Activated CD8-positive, alpha-beta memory T cell treated with anti-CD3 and anti-CD28 coated beads, Interleukin-2, amount 50 U/mL, for 1 hour (primary cell): Measurements from ENCODE around the gene BCL2L12.

ENCODE experiments used
- DNase-seq: peaks from one replicate; pipeline ENCODE4 v3.0.0-alpha.2; 2020; ENCODE audit errors: extremely low read depth

The BCL2L12 gene

DNA sequence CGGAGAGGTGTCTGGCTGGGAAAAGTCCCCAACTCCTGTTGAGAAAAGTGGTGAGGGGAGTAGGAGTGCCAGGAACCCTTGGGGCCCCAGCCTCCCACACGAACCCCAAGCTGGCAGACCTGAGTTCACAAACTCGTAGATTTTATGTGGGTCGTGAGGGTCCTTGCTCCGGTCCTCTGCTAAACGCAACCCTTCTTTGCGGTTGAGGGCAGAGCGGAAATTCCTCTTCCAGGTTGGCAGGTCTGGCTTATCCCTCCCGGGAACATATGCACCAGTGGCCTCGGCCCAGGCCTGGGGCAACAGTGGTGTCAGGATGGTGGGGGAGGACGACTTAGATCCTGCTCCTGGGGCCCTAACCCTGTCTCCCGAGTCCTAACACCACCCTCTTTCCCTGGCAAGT is 2.5 kb upstream of the BCL2L12 start:
- no peak for DNase-seq

DNA sequence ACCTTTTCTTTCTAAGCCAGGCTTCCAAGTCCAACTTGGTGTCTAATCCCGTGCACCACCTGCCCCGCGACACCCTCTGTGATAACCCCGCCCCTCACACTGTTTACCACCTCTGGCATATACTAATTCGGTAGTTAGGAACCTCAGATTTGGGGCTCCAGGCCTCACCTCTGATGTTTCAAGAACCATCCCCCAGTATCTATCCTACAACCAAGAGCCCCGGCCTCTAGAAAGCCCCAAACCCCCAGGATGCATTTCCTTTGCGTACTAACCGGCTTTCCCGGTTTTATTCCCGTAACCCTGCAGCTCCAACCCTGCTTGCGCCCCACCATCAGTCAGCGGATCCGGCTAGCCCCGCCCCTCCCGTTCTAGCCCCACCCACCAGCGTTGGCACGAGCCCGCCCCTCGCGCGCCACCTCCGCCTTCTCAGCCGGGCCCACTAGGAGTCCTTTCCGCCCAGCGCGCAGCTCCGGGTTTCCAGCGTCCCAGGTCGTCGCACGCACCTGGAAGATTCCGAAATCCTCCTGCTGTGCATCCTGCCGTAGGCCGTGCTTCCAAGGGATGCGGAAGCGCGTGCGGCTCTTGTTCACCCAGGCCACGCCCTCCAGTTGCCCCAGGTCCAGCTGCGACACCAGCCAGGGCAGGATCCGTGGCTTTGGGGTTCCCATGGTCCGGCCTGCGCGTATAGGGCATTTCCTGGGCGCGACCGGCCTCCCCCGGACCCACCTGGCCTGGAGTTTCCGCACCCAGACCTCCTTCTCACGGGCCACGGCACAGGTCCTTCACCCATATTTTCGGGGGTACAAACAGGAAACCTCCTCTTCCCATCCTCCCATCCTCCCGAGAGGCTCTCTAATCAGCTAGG is 1.3 kb upstream of the BCL2L12 start:
- peak; percentile 51 for DNase-seq

DNA sequence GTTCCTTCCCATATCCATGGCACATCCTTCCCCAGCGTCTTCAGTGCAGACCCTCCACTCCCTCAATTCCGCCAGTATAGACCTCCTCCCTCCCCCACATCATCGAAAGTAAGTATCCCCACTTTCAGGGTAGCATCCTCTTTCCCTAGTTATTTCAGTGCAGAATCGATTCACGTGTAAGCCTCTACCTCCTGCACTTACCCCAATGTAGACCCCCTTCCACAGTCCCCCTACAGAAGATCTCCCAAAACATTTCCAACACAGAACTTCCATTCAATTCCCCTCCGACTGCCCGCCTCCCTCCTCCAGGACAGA is 740 bp upstream of the BCL2L12 start:
- DNase-seq: no peak

DNA sequence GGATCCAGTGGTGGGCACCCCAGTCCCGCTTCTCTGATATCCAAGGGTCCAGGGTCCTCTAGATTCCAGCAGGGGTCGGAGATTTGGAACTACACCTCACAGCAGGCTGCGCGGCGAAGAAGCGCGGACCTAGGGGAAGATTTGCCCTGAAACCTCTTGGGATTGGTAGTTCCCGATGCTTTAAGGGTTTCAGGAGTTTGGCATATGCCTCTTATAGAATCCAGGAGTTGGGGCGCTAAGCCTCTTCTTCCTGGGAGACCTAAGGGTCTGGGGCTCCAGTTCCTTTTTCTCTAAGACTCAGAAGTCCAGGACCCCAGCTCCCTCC is 349 bp downstream of the BCL2L12 start:
- no peak for DNase-seq

DNA sequence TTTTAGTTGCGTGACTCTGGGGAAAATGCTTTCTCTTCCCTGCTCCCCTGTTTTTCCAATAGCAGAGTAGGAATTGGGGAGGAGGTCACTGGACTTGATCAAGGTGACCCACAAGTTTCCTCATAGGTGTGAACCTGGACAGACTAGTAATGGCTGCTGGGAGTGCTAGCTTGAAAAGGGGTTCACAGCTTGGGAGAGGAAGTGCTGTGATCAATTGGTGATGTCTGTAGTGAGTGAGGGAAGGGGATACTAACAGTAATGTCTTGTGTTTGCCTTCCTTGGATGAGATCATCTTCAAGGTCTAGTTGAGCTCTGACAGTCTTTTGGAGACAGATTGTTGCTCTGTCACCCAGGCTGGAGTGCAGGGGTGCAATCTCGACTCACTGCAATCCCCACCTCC is 1.7 kb downstream of the BCL2L12 start:
- DNase-seq: no peak

DNA sequence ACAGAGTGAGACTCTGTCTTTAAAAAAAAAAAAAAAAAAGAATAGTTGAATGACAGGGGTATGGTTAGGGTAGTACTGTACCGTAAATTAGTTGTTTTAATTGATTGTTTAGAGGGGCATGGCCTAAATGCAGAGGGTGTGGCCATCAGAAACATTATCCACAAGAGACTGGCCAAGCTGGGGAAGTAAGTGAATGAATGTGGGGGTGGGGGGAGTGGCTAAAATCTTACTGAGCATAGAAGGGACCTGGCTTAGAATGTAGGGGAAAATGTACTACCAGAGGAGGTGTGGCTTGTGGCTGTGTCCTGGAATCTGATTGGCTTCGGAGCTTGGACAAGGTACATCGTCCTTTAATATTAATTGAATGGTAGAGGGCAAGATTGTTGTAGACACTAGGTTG is 3.8 kb downstream of the BCL2L12 start:
- no peak for DNase-seq

DNA sequence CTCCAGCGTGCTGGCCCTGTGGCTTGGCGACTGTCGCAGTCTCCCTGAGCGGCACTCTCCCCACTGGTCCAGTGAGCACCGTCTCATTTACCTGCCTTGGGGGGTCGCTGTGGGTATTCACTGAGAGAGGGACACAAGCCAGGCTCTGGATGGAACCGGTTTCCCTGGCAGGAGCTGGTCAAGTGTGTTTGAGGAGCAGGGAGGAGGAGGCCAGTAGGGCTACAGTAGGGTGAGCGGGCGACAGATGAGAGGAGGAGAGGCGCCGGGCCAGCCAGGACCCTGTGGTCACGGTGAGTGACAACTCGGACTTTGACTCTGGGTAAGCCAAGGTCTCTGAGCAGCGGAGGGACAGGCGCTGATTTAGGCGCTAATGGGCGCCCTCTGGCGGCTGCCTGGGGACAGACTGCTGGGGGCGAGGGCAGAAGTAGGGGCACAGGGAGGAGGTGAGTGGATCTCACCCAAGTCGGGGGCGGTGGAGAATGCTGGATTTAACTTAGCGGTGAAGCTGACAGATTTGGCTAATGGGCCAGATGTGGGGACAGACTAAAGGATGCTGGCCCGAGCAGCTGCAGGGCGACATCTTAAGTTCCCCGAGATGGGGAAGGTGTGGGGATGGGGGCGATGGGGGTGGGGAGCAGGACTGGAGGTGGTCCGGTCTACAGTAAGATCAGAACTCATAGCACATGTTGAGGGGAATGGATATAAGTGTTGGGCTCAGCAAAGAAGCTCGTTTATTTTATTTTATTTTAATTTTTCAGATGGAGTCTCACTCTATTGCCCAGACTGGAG is 6.6 kb downstream of the BCL2L12 start:
- DNase-seq: no peak

DNA sequence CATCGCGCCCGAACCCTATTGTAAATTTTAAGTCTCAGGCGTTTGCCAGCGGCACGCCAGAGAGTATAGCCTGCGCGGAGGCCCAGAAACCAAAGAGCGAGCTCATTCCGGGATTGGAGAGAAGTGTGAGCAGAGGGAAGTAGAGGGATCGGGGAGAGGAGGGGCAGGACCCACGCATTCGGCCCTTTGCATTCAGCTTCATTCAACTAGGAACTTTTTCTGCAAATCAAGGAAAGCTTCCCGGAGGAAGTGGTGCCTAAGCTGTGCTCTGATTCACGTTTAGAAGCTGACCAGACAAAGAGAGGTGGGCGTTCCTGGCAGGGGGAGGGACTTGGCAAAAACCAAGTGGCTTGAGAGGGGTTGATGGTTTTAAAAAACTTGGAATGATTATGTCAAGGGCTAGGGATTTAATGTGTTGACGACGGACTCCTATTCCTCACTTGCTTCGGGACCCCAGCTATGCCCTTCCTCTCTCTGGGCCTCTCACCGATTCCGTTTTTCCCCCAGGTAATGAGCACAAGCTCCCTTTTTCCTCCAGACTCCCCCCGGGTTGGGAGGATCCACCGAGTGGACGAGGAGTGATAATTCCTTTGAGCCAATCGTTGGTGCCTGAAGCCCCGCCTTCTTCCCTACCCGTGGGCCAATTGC is 10.5 kb downstream of the BCL2L12 start:
- DNase-seq: no peak

DNA sequence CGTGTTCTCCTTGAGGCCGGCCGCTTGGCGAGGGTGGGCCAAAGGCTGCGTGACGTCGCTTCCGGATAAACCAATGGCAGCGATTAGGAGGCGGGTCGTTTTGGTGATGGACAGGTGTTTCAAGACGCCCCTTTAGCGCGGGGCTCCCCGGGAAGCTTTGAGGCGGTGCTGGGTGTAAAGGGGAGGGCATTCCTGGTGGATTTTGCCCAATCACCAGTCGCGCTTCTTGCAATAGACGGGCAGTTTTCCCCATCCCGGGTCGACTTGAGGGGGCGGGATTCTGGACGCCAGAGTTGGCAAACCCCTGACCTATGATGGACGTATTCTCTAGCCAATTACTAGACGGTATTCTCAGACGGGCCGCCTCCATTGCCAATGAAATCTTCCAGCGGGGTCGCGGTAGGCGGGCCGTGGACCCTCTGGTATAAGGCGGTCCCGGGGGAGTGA is 11.1 kb downstream of the BCL2L12 start:
- DNase-seq: peak; percentile 98

DNA sequence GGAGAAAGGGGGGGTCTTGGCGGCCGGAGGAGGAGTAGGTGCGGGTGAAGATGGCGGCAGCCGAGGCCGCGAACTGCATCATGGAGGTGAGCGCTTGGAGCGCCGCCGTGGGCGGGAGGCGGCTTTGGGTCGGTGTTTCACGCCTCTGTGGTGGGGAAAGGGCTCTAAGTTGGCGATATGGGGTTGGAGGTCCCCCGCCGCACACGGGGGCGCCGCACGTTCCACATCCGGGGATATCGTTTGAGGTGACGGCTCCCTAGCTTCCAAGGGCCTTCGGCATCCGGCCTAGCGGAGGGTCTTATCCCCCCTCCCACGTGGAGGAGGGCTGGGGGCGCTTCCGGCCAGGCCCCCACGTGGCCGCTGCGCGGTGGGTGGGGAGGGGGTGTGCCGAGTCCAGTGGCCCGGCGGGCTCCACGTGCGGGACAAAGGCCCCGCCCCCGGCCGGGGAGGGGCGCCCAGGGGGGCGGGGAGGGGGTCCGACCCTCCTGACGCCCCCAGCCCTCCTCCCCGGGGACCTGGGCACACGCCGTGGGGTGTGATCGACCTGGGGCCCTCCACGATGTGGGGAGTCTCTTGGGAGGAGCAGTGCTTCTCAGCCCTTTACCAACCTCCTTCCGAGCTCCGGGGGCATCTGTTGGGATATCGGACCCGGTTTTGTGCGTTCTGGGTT is 11.6 kb downstream of the BCL2L12 start, which contains the start of gene PRMT1:
Gene PRMT1, plus strand, starts transcription at position 41 of the 670 bp plus-strand sequence. Its CDS starts 10 bp downstream, at position 51.
- DNase-seq: no peak

DNA sequence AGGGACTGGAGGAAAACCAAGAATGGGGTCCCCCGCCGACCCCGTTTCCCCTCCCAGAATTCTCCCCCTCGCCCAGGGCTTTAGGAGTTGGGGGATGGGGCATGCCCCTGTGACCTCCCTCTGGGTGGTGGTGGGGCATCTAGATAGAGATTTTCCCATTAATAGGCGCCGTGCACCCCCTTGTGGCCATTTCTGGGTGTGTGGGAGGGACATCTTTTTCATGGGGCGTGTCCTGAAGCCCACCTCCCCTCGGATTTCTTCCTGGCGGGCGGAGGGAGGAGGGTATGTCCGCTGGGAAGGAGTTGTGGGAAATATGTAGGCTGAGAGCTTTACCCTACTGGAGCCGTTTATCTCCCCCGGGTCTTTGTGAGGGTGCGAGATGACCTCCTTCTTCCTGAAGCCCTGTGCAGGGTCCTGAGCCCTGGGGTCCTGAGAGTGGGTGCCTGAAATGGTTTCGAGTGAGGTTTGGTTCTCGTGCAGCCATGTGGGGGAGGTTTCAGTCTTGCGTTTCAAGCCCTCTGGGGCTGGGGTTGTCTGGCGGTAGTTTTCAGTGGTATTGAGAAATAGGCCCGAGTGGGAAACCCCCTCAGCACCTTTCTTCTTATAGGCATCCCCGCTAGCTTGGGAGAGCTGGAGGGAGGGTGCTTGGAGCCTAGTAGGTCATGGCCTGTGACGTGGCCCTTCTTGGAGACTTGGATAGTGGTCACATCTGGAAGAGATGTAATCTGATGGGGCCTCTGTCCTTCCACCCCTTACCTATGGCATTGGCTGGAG is 12.4 kb downstream of the BCL2L12 start:
- DNase-seq: peak; percentile 50

DNA sequence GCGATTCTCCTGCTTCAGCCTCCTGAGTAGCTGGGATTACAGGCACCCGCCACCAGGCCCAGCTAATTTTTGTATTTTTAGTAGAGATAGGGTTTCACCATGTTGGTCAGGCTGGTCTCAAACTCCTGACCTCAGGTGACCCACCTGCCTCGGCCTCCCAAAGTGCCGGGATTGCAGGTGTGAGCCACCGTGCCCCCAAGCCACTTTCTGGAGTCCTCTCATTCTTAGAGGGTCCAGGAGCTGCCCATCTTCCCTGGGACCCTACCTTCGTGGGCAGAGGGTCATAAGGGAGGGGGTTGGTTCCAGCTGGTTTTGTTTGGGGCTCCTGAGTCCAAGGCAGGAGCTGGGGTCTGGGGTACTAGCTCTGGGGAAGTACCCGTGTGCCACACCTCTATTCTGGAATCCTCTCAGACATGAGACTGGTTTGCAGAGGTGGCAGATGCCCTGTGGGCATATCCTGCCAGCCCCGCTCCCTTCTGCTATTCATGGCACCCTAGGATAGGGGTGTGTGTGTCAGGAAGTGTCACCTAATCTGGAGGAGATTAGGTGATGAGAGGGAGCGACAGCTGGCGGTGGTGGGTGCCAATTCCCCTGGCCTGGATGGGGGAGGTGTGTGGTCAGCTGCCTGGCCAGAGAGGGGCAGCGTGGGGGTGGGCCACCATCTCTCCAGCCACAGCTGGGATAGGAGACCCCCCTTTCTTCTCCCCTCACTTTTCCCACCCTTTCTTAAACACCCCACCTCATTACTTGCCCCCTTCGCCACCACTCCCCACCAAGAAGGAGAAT is 13.4 kb downstream of the BCL2L12 start:
- DNase-seq: no peak

DNA sequence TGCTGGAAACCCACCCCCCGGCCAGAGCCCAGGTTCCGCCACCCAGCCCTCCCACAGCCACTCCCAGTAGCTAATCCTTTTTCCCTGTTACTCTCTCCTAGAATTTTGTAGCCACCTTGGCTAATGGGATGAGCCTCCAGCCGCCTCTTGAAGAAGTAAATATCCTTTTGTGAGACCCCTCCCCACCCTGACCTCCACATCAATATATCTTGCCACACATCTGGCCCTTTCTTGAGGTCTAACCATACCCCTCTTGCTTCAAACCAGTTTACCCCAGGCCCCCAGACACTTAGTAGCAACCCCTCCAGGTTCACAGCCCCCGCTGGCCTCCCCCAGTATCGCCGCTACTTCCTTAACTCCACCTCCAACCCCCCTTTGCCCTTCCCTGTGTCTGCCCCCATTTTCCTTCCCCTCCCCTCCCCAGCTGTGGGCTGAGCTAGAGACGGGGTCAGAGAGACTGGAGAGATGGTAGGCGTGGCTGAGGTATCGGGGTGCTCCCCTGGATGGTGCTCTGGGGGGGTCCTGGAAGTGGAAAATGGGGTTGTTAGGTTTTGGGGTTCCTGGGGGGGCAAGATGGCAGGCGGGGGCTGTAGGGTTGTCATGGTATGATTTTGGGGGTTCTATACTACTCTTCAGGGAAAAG is 14.2 kb downstream of the BCL2L12 start:
- DNase-seq: no peak

DNA sequence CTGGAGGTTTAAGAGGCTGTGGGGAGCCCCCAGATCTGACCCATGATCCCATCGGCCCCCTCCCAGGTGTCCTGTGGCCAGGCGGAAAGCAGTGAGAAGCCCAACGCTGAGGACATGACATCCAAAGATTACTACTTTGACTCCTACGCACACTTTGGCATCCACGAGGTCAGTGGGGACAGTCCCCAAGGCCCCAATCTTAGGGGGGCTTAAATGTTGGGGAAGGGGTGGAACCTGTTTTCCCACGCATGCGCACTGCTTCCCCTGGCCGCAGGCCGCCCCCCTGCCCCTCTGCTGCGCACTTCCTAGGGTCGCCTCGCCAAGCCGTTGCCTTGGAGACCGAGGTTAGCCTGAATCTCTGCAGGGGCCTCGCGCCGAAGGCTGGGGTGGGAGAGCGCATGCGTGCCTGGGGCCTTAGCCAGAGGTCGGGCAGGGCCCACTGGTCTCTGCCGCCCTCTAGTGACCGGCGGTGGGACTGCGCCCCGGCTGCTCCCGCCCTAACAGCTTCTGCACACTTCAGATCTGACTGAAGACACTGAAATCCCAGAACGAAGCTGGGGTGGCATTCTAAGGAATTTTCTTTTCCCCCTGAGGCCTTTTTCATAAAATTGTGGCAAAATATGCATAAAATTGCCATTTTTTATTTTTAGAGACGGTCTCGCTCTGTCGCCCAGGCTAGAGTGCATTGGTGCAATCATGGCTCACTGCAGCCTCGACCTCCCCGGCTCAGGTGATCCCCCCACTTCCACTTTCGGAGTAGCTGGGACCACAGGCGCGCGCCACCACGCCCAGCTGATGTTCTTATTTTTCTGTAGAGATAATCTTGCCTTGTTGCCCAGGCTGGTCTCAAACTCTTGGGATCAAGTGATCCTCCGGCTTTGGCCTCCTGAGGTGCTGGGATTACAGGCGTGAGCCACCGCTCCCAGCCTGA is 15.0 kb downstream of the BCL2L12 start:
- peak; percentile 71 for DNase-seq

DNA sequence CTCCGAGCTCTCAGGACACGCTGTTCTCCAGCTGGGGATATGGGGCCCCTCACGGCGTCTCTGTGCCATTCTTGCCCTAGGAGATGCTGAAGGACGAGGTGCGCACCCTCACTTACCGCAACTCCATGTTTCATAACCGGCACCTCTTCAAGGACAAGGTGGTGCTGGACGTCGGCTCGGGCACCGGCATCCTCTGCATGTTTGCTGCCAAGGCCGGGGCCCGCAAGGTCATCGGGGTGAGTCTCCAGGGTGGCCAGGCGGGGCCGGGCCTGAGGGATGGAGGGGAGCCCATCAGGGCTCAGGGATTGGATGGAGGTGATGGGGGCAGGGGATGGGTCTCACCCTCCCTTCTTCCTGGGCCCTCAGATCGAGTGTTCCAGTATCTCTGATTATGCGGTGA is 16.1 kb downstream of the BCL2L12 start:
- DNase-seq: no peak

DNA sequence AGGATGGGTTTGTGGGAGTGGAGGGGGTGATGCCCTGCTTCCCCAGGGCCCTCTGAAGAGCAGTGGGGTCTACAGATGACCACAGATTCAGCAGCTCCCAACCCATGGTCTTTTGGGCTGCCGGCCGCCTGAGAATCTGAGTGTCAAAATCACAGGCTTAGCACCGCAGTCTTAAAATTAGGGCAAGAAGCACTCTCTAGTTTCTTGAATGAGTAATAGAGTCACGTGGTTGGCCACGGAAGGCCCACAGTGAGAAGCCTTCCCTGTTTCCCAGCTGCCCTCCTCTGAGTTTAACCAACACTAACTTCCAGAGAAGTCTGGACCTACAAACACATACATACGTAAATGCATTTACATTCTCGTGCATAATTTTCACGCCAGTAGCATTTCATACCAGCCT is 16.5 kb downstream of the BCL2L12 start:
- DNase-seq: no peak

DNA sequence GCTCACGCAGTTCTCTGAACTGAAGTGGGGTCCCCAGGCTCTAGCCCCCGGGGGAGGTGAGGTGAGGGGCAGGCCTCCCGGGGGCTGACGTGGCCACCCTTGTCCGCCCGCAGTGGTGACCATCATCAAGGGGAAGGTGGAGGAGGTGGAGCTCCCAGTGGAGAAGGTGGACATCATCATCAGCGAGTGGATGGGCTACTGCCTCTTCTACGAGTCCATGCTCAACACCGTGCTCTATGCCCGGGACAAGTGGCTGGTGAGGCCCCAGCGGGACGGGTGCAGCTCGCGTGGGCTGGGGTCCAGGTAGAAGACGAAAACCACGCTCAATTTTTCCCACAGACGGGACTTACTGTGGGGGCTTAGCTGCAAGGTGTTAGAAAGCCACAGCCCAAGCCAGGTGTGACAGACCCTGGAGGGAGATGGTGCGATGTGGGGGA is 18.1 kb downstream of the BCL2L12 start:
- no peak for DNase-seq

DNA sequence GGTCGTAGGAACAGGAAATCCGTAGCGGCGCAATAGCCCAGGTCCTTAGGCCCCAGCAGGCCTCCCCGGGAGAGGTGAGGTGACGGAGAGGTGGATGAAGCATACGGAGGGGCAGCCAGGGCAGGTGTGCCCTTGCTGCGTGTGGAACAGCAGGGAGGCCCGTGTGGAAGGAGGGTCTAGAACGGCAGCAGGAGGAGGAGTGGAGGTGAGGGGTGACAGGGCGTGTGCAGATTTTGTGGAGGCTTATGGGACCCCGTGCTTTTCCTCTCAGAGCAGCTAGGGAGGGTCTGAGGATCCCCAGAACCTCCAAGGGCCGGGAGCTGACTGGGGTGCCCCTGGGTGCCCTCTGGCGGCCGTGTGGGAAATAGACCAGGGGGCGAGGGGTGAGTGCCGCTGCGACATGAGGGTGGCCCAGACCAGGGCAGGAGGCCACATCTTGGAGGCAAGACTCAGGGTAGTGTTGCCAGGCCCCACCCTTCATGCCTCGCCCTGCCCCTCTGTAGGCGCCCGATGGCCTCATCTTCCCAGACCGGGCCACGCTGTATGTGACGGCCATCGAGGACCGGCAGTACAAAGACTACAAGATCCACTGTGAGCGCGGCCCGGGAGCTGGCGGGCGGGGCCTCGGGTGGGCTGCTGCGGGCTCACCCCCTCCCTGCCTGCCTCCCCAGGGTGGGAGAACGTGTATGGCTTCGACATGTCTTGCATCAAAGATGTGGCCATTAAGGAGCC is 18.7 kb downstream of the BCL2L12 start:
- no peak for DNase-seq
